Stomach (tissue), 9 donors: Measurements from ENCODE around the gene C1orf216. TPM values are rescaled to one million over a fixed set of nuclear protein-coding genes. Genes with fewer than 3 reads are reported as not detected.

Source experiments
- DNase-seq, 2 donors: peaks; one replicate each; pipeline versions ENCODE4 v3.0.0 to v3.0.0-alpha.2; 2013 to 2019
- H3K27ac ChIP-seq, 5 donors: fragments of 200-600 bp in 4 of 5; sonication (generic) in 4 of 5; one replicate each; pipeline ENCODE4 v1.5.1; 2013 to 2019; ENCODE audit warnings: mild to moderate bottlenecking in 1 of 5, moderate library complexity in 1 of 5
- H3K27me3 ChIP-seq, 3 donors: fragments of 200-600 bp; sonication (generic); one replicate each; pipeline ENCODE4 v1.5.1; 2017 to 2019; ENCODE audit warnings: mixed run types in 1 of 3
- H3K36me3 ChIP-seq, 4 donors: fragments of 200-600 bp; sonication (generic); 1 replicate in 3 of 4; 2 replicates in 1 of 4; pipeline ENCODE4 v1.5.1; 2016 to 2019
- H3K4me1 ChIP-seq, 4 donors: fragments of 200-600 bp; sonication (generic); one replicate each; pipeline ENCODE4 v1.5.1; 2016 to 2019
- H3K4me3 ChIP-seq, 4 donors: fragments of 200-600 bp; sonication (generic) in 3 of 4; one replicate each; pipeline ENCODE4 v1.5.1; 2016 to 2019; ENCODE audit warnings: mild to moderate bottlenecking in 1 of 4
- H3K9me3 ChIP-seq, 4 donors: fragments of 200-600 bp; sonication (generic); one replicate each; pipeline ENCODE4 v1.5.1; 2016 to 2019
- EP300 ChIP-seq: sonication (generic); formaldehyde crosslinking; IDR thresholded peaks from one replicate; pipeline ENCODE4 v1.6.1; 2017; ENCODE audit warnings: antibody characterized with exemption
- POLR2A ChIP-seq, 4 donors: fragments of 450-650 bp; IDR thresholded peaks; one replicate each; pipeline ENCODE4 v1.6.1; 2016; ENCODE audit warnings: antibody characterized with exemption in 4 of 4, control low read depth in 2 of 4, mild to moderate bottlenecking in 1 of 4, moderate library complexity in 1 of 4
- POLR2AphosphoS5 ChIP-seq, 3 donors: sonication (generic); formaldehyde crosslinking; IDR thresholded peaks; one replicate each; pipeline ENCODE4 v1.6.1; 2016; ENCODE audit warnings: antibody characterized with exemption in 3 of 3
- WGBS, 5 donors: extraction: QIAGEN DNeasy Blood & Tissue Kit in 3 of 5; methylation state at CpG; one replicate each; pipeline versions ENCODE4 v1.1.5 to v1.1.7; 2013 to 2018; 5-methylcytosine and 5-hydroxymethylcytosine counted together
- intact Hi-C: fragments of 100-400 bp; cut with DNase I; formaldehyde crosslinking; loops from one replicate; pipeline ENCODE4 v1.15.1; 2023; ENCODE audit warnings: low total_unique reads
- polyA plus RNA-seq, 3 donors: library from polyadenylated mRNA; stranded (reverse); fragments of 200-250 nt; gene quantifications; one replicate each; pipeline ENCODE4 v1.2.3, GENCODE V29; 2013
- total RNA-seq, 5 donors: library from RNA; depleted of rRNA; stranded (reverse); fragments of >200 nt; gene quantifications; one replicate each; pipeline versions ENCODE4 v1.1.0 to v1.2.3, GENCODE V29; 2014 to 2016
- TF ChIP-seq, protein P1 (sequence below), 7 experiments: fragments of 450-650 bp in 4 of 7; fragments of 200-600 bp in 3 of 7; sonication (generic) in 3 of 7; IDR thresholded peaks; one replicate each; pipeline ENCODE4 v1.5.1; 2016 to 2019; ENCODE audit warnings: antibody characterized with exemption in 7 of 7, control low read depth in 2 of 7, mild to moderate bottlenecking in 1 of 7
- donor health status: healthy with polysubstance abuse.
- donor health status: Bipolar disorder and iron deficiency.
- donor health status: healthy.

C1orf216 gene
- total and polyA plus RNA-seq, 8 donors, result 1.4 to 40.8 (median 5.4) TPM

DNA sequence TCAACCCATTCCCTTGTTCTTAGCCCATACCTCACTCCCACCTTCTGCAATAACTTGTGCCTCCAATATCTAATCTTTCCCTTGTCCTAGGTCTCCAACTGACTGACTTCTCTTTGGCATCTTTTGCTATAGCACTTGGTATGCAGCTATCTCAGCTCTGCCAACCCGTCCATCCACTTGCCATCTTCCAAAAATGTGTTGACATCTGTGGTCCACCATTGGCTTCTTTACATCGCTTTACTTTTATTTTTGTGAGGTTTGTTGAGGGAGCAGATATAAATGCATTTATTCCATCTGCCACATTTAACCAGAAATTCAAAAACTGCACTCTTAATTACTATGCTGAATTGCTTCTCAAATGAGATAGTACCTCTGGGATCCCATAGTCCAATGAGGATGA is 52.5 kb downstream of the C1orf216 start:
- intact Hi-C loops, result no loop called here

More for the DNA sequence above, 52.5 kb downstream of the C1orf216 start:
- no peak overlapping the region for H3K4me3 ChIP-seq
- H3K4me1 ChIP-seq, result no peaks in the 10 kb centered on the region
- no peak for DNase-seq
- WGBS, 5 donors, result 79 to 90% (median 86%) methylated on average over 2 of the region's 2 CpGs
- no peaks in the 10 kb centered on the region for H3K9me3 ChIP-seq
- no peaks in the 10 kb centered on the region for H3K36me3 ChIP-seq
- TF ChIP-seq EP300, result no peak
- TF ChIP-seq, protein P1, sequence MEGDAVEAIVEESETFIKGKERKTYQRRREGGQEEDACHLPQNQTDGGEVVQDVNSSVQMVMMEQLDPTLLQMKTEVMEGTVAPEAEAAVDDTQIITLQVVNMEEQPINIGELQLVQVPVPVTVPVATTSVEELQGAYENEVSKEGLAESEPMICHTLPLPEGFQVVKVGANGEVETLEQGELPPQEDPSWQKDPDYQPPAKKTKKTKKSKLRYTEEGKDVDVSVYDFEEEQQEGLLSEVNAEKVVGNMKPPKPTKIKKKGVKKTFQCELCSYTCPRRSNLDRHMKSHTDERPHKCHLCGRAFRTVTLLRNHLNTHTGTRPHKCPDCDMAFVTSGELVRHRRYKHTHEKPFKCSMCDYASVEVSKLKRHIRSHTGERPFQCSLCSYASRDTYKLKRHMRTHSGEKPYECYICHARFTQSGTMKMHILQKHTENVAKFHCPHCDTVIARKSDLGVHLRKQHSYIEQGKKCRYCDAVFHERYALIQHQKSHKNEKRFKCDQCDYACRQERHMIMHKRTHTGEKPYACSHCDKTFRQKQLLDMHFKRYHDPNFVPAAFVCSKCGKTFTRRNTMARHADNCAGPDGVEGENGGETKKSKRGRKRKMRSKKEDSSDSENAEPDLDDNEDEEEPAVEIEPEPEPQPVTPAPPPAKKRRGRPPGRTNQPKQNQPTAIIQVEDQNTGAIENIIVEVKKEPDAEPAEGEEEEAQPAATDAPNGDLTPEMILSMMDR (IDR thresholded peaks at IDR 0.05), result no peak
- no peak for TF ChIP-seq POLR2A (IDR thresholded peaks at IDR 0.05)
- TF ChIP-seq POLR2AphosphoS5 (IDR thresholded peaks at IDR 0.05), result no peak
- H3K27ac ChIP-seq, result no peak overlapping the region
- H3K27me3 ChIP-seq, result peaks cover 0 to 34% (median 0%) of the 10 kb centered on the region in 3 donors

Other genes starting within 250 kb of the C1orf216 start
- gene KIAA0319L, start 161.5 kb downstream of the C1orf216 start, total RNA-seq, result 100 to 1,000 TPM in 2 of 5 donors, 10 to 100 TPM in 3; 26.3 to 146 (median 92.0) TPM
- 10 to 100 TPM; 13.1 to 14.9 (median 14.4) TPM for gene KIAA0319L, start 161.5 kb downstream of the C1orf216 start, polyA plus RNA-seq
- 10 to 100 TPM in 4 of 5 donors, 1 to 10 TPM in 1; 7.0 to 92.9 (median 39.7) TPM for gene NCDN, start 161.1 kb downstream of the C1orf216 start, total RNA-seq
- 1 to 10 TPM; 5.3 to 10.0 (median 7.0) TPM for gene NCDN, start 161.1 kb downstream of the C1orf216 start, polyA plus RNA-seq
- gene TFAP2E, start 145.6 kb downstream of the C1orf216 start, total RNA-seq, result 10 to 100 TPM in 1 of 5 donors, 1 to 10 TPM in 2, not detected in 2; 1.8 to 44.3 (median 7.0) TPM
- 1 to 10 TPM in 1 of 3 donors, under 1 TPM in 1, not detected in 1; 0.37 to 1.3 TPM for gene TFAP2E, start 145.6 kb downstream of the C1orf216 start, polyA plus RNA-seq
- gene PSMB2, start 77.4 kb downstream of the C1orf216 start, total RNA-seq, result 10 to 100 TPM; 11.1 to 42.3 (median 28.4) TPM
- gene PSMB2, start 77.4 kb downstream of the C1orf216 start, polyA plus RNA-seq, result 10 to 100 TPM; 34.1 to 43.9 (median 41.1) TPM
- gene CLSPN, start 51.1 kb upstream of the C1orf216 start, total RNA-seq, result 10 to 100 TPM in 1 of 5 donors, 1 to 10 TPM in 3, under 1 TPM in 1; under 0.01 to 10.7 (median 7.8) TPM
- 1 to 10 TPM in 1 of 3 donors, under 1 TPM in 1, not detected in 1; 0.28 to 2.0 TPM for gene CLSPN, start 51.1 kb upstream of the C1orf216 start, polyA plus RNA-seq
- gene AGO4, start 89.1 kb upstream of the C1orf216 start, total RNA-seq, result 10 to 100 TPM in 3 of 5 donors, 1 to 10 TPM in 2; 2.9 to 38.6 (median 24.6) TPM
- 1 to 10 TPM; 4.9 to 9.0 (median 8.8) TPM for gene AGO4, start 89.1 kb upstream of the C1orf216 start, polyA plus RNA-seq
- gene AGO1, start 164.3 kb upstream of the C1orf216 start, total RNA-seq, result 10 to 100 TPM in 4 of 5 donors, 1 to 10 TPM in 1; 8.0 to 20.3 (median 12.3) TPM
- 1 to 10 TPM; 2.2 to 3.7 (median 3.4) TPM for gene AGO1, start 164.3 kb upstream of the C1orf216 start, polyA plus RNA-seq
- 10 to 100 TPM; 11.9 to 33.8 (median 13.9) TPM for gene AGO3, start 212.2 kb upstream of the C1orf216 start, total RNA-seq
- 1 to 10 TPM; 1.9 to 2.3 (median 2.2) TPM for gene AGO3, start 212.2 kb upstream of the C1orf216 start, polyA plus RNA-seq